ENCODE data around the gene CTSF.

The CTSF gene

GRCh38 chr11:66529655-66530054 is 38.8 kb downstream of the CTSF start:
- DNase-seq = no peak

DNA sequence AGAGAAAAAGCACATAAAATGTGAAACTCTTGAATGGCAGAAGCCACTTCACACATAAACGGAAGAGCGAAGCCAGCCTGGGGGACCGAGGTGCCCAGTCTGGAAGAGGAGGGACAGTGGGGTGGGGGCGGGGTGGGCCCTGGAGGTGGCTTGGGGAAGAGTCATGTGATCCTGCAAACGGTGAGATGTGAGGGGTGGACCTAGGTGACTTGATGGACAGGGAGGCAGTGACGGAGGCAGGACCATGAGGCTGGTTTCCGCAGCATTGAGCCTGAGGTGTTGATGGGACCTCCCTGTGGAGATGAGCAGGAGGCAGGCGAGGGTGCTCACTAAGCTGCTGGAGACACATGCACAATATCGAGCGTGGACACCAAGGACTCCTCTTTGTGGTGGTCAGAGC is 39.3 kb downstream of the CTSF start:
- no peak for DNase-seq

DNA sequence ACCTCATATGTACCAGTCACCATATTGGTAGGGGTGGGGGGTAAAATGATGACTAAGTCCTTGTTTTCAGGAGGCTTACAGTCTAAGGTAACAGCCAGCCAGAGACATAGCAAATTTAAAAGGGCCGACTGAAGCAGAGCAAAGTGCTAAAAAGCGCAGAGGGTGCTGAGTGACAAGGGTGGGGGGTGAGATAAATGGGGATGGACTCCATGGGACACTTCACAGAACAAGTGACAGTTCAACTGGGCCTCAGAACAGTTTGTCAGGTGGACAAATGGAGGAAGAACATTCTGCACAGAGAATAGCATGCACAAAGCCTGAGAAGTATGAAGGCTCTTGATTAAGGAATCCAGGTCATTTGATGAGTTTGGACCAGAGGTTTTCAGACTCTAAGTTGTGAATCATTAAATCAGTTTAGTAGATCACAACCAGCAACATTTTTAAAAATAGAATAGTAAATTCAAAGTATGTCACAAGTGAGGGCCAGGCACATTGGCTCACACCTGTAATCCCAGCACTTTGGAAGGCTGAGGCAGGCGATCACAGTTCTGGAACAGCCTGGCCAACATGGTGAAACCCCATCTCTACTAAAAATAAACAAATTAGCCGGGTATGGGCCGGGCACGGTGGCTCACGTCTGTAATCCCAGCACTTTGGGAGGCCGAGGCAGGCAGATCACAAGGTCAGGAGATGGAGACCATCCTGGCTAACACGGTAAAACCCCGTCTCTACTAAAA is 43.9 kb downstream of the CTSF start:
- DNase-seq = no peak

DNA sequence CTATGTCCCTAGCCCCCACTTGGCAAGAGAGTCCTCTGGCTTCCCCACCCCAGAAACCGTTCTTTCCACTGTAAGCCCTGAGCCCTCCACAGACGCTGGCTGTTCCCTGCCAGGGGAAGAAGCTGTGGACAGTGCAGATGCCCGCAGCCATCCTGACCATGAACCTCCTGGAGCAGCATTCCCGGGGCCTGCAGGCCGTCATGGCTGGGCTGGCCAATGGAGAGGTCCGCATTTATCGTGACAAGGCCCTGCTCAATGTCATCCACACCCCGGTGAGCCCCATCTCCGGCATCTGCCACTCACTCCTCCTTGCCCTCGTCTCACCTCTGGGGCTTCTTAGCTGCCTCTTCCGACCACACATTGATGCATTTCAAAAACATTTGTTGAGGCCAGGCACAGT is 44.8 kb downstream of the CTSF start:
- DNase-seq = no peak
